Measurements from ENCODE around the gene TRIM7.

DNA sequence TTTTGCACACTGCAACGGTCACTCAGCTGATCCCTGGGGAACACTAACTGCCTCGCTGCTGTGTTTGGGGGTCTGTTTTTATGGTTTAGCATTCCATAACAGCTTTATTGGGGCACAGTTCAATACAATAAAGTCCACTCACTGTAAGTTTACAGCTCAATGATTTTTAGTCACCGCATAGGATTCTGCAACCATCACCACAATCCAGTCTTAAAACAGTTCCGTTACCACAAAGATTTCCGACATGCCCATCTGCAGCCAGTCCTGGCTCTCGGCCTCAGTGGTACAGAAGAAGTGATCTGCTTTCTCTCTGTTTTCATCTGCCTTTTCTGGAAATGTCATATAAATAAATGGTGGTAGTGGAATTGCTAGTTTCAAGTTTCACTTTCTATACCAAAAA is 34.0 kb downstream of the TRIM7 start:
- TF ChIP-seq, protein P1, sequence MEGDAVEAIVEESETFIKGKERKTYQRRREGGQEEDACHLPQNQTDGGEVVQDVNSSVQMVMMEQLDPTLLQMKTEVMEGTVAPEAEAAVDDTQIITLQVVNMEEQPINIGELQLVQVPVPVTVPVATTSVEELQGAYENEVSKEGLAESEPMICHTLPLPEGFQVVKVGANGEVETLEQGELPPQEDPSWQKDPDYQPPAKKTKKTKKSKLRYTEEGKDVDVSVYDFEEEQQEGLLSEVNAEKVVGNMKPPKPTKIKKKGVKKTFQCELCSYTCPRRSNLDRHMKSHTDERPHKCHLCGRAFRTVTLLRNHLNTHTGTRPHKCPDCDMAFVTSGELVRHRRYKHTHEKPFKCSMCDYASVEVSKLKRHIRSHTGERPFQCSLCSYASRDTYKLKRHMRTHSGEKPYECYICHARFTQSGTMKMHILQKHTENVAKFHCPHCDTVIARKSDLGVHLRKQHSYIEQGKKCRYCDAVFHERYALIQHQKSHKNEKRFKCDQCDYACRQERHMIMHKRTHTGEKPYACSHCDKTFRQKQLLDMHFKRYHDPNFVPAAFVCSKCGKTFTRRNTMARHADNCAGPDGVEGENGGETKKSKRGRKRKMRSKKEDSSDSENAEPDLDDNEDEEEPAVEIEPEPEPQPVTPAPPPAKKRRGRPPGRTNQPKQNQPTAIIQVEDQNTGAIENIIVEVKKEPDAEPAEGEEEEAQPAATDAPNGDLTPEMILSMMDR (conservative IDR thresholded peaks at IDR 0.05; ENCODE audit: low read depth, low read length): no peak
- no peak for TF ChIP-seq EZH2 (IDR thresholded peaks at IDR 0.05; ENCODE audit: borderline replicate concordance, low read depth, low read length, poor library complexity, severe bottlenecking)
